GM18498 (cell line): ENCODE data around the gene INHBB.
"Not testable (repeated sequence)": the region's sequence is repeated elsewhere in the genome, so short reads cannot be mapped to it uniquely, and the experiment has no call there.

Experiments used
- ATAC-seq: cut with Tn5 transposase; IDR thresholded peaks from one replicate; pipeline ENCODE4 v1.9.1; 2021; ENCODE audit warnings: mild to moderate bottlenecking, moderate library complexity; ENCODE audit not compliant: unreplicated experiment

The INHBB gene

DNA sequence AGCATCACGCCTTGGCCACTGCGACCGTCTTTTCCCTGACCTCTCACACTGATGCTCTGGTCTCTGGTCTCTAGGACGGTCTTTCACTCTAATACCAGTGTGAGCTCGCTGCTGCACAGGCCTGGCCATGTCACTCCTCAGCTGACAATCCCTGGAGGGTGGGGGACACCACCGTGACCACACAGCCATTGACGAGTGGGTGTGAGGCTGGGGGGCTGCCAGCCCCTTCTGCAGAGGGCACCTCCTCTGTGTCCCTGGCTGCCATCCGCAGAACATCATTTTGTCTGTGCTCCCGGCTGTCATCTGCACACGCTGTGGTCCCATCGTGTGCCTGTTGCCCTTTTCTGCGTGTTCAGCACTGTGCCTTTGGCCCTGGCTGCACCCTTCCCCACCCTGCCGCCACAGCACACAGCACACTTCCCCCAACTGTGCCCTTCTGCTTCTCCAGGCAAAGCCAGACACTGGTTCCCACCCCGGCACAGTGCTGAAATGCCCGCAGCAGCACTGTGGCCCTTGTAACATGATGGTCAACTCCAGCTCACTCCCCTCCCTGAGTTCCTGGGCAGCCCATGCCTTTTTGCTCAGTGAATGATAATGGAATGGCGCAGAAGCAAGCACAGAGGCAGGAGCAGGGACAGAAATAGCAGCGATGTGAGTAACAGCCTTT is 30.4 kb upstream of the INHBB start:
- ATAC-seq: no peak

DNA sequence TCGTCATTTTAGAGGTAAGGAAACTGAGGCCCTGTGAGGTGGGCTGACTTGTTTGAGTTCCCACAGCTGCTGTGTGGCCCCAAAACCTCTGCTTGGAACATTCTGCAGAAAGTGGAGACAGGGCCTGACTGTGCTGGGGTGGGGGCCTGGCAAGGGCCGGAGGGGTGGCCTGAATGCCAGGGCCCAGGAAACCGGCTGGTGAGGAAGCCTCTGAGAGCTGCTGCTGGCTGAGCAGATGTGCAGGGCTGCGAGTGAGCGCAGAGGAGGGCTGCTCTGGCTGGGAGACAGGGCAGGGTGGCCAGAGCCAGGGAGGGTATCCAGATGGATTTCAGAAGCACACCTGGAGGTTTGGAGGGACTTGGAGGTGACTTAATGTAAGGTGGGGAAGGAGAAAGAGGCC is 29.9 kb upstream of the INHBB start:
- ATAC-seq: no peak

DNA sequence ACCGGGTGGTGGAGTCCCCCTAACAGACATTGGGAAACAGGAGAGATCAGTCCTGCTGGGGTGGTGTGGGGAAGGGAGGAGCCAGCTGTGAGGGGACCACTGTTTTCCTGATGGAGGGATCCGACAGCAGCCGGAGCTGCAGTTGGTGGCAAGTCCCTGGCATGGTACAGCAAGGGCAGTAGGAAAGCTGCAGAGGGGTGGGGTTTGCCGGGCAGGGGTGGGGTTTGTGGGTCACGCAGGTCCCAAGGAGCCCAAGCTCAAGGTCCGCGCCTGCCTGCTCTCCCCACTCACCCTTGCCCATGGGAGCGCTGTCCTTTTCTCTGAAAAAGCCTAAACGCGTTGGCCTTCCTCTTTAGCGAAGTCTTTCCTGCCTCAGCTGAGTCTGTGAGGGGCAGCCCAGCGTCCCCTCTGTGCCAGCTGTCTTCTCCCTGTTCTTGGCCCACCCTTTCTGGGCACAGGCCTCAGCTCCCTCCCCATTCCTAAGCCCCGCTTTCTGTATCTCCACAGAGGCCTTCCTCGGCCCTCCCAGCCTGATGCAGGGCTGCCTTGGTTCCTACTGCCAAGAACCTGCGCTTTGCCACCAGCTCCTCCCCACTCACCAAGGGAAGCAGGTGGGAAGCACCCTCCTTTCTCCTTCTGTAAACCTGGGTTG is 29.3 kb upstream of the INHBB start:
- ATAC-seq: no peak

GRCh38 chr2:120317180-120317533 is 28.8 kb upstream of the INHBB start:
- ATAC-seq: no peak

DNA sequence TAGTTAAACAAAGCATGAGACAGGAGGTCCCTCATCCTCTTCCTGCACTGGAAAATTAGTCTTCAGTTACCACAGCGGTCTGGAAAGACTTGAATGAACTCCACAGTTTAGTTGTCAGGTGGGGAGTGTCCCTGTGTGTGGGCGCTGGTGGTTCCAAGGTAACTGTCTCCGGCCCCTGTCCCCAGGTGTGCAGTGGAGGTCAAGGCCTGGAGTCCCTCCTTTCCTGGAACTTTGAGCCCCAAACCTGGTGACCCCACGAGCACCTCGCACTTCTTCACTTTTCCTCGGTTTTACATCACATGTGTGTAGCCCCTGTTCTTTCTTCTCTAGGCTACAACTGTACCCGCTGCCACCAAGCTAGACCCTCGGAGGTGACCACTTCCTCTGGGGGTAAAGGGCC is 28.0 kb upstream of the INHBB start:
- ATAC-seq: no peak

DNA sequence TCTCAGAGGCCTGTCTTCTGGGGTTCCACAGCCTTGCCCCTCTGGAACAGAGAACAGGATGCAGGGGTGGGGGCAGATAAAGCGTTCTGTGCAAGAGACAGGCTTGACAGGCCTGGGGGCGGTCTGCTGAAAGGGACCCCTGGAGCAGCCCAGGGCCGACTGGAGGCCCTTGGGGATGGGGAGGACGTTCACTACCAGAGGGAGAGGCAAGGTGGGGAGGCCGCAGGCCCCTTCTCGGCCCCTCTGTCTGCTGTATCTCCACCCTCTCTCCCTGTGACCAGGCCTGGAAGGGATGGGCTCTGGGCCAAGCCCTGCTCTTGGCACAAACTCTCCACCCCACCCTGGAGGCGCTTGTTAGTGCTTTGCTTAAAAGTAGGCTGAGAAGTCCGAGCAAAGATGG is 27.3 kb upstream of the INHBB start:
- ATAC-seq: no peak

DNA sequence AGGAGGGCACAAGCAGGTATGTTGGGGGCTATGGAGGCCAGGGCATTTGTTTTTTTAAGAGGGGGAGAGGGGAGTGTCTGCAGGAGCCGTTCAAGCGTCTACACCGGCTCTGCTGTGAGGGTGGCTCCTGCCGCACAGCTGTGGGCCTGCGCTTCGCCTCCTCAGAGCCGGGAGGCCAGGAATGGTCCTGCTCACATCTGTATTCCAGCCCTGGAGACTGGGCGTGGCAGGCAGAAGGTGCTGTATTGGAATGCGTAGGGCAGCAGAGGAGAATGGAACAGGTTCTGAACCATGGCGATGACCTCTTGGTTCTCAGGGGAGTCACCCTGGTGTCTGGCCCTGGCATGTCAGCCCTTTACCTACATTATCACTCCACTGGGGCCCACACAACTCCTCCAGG is 26.8 kb upstream of the INHBB start:
- no peak for ATAC-seq

DNA sequence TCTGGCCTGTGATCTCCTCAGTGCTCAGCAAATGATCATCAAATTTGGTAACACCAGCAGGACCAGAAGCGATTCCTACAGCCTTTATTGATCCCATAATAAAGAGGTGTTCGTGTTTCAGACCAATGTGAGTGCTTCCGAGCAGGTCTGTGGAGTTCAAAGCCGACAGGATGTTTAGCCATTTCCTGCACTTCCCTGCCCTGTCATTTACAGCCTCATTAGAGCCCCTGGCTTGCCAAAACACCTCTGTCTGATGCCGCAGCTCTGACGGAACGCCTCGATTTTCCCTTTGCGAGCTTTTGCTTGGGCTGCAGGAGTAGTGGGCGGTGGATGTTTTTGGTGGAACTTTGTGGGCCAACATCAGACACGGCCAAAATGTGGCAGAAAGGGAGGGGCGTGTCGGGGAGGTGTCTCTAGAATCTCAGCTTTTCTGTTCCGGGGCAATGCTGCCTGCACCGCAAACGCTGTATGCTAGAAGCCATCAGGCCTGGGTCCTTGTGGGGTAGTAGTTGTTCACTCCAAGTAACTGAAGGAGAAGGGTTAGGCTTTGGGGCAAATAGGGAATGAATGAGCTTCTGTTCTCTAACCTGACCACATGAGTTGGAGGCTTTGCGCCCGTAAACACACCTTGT is 26.1 kb upstream of the INHBB start:
- ATAC-seq: no peak

- no peak for ATAC-seq
Measured at GRCh38 chr2:120320318-120320851, 25.6 kb upstream of the INHBB start.

DNA sequence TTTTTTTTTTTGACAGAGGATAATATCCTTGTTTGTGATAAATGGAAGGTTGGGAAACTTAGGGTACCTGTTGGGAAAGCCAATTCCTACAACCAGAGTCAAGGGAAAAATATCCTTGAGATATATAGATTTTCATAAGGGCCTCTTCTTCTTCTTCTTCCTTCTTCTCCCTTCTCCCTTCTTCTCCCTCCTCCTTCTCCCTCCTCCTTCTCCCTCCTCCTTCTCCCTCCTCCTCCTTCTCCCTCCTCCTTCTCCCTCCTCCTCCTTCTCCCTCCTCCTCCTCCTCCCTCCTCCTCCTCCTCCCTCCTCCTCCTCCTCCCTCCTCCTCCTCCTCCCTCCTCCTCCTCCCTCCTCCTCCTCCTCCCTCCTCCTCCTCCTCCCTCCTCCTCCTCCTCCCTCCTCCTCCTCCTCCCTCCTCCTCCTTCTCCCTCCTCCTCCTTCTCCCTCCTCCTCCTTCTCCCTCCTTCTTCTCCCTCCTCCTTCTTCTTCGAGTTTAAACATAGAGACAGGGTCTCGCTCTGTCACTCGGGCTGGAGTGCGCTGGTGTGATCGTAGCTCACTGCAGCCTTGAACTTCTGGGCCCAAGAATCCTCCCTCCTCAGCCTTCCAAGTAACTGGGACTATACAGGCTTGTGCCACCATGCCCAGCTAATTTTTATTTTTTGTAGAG is 24.9 kb upstream of the INHBB start:
- not testable (repeated sequence) for ATAC-seq

DNA sequence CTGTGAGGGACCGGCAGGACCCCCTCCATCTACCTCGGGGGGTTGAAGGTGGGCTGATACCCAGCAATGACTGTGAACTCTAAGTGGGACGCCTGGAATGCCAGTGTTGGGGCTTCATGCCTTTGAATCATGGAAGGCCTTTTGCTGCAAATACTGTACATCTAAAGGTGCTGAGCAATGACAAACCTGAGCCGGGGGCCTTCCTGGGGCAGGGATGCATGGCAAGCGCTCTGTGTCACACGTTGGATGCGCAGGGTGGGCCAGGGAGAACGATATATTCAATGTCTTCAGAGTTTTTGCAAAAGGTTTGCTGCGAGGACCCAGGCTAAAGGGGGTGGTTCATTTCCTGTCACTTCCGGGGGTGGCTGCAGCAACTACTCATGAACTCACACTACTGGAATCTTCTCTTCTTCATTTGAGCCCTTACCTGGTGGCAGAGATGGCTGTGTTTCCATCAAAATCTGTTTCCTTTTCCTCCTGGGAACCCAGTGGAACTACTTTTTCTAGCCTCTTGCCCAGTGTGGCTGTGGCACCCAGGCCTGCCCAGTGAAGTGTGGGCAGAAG is 24.1 kb upstream of the INHBB start:
- ATAC-seq: no peak

DNA sequence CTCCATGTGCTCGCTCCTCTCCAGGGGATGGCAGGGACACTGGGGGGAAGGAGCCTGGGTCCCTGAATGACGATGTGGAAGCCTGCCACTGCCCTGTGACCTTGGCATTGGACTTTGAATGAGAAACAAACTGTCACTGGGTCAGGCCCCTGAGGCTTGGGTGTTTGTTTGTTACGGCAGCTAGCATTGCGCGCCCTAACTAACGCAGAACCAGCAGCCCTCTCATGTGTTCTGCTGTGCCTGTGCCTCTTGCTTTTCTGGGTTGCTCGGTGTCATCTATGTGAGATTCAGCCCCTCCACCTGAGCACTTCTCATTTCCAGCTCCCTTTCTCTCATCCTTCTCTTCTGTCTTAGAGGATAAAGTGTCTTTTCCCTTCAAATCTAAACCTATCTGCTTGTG is 23.6 kb upstream of the INHBB start:
- no peak for ATAC-seq

DNA sequence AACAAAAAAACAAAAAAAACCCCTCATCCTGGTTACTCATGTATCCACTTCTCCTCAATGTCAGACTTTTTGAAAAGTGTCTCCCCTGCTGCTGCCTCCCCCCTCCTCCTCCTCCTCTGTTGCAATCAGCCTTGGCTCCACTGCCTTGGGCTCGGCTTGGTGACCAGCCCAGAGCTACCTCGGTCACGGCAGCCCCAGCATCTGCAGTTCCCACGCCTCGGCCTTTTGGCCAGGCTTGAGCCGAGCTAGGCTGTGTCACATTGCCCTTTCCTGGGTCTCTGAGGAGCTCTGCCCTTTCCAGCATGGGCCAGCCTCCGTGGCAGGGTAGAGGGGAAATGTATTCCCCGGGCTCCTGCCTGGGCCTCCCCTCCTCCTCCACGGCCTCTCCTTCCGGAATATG is 22.7 kb upstream of the INHBB start:
- ATAC-seq: no peak

DNA sequence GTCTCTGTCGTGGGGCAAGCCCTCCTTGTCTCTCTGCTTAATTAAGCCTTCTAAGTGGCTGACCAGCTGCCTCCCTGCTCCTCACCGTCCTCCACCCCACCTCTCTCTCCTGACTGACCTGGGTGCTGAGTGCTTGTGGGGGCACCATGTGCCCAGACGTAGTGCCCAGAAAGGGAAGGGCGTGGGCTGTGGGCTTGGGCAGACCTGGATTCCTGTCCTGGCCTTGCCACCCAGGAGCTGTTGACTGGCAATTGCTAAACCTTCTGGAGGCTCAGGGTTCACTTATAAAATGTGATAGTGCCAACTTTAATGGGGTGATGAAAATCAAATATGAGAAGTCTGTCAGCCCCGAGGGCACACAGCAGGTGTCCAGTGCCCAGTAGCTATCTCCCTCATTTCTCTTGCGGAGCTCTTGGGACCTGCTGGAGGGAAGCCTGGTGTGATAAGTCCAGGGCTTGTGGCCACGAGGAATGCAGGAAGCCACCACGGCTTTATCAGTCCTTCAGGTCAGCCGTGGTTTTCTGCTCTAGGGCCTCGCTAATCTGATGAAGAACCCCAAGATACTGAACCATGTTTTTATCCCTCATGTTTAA is 22.0 kb upstream of the INHBB start:
- no peak for ATAC-seq

DNA sequence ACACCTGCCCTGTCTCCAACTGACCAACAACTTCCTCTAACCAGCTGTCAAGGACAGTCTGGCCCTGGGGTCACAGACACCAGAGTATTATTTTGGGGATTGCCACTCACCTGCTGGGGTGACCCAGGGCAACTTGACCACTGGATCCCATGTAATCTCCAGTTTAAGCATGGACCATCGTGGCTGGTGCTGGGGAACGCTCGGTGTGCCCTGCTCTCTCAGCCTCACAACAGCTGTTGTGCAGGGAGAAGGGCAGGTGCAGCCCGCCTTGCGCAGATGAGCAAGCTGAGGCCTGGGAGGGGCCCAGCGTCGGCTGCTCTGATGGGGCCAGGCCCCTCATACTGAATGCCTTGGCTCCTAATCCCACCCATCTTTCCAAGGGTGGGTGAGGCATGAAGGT is 21.0 kb upstream of the INHBB start:
- ATAC-seq: no peak

GRCh38 chr2:120326066-120326465 is 19.9 kb upstream of the INHBB start:
- ATAC-seq: no peak

- peak; percentile 54 for ATAC-seq
Measured at GRCh38 chr2:120330946-120331822, 14.8 kb upstream of the INHBB start.

- no peak for ATAC-seq
Measured at GRCh38 chr2:120331903-120332302, 14.0 kb upstream of the INHBB start.

DNA sequence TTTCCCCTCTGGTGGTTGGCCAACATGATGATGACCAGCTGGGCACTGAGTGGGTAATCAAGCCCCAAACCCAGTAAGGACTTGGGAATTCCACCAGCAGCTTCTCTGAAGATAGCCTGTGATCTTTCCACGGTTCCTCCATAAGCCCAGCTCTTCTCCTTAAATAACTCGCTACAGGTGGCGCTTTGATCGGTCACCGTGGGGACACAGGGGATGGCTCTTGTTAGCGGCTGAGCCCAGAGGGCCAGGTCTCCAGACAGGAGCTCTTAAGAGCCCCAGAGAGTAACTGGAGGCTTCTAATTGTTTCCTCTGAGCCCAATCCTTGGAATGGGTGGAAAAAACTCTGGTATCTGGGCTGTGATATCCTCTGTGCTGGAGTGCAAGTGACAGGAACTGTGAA is 13.6 kb upstream of the INHBB start:
- ATAC-seq: no peak

DNA sequence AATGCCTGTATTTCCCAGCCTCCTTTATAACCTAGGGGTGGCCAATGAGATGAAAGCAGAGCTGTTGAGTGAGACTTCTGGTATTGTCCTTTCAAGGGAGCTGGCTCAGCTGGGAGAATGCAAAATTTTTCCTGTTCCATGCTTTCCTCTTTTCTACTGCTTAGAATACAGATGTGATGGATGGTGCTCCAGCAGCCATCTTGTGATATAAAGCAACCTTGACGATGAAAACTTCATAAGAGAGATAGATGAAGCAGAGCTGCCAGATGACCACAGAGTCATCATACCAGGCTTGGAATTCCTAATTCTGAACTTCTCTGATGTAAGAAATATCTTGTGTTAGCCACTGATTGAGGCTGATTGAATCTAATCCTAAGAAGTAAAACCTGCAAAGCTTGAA is 11.9 kb upstream of the INHBB start:
- ATAC-seq: no peak
